Muscle of arm (tissue), 12 donors: Measurements from ENCODE around the gene GPATCH1. TPM values are rescaled to one million over a fixed set of nuclear protein-coding genes. Genes with fewer than 3 reads are reported as not detected.

Source experiments
- DNase-seq: peaks from one replicate; pipeline ENCODE4 v3.0.0-alpha.2; 2013
- polyA plus RNA-seq, 12 donors: library from polyadenylated mRNA; unstranded; fragments of 120-200 nt; gene quantifications; one replicate each; pipeline ENCODE4 v1.2.1, GENCODE V29; 2013; ENCODE audit not compliant: insufficient read length in 12 of 12

Gene GPATCH1
- polyA plus RNA-seq, 12 donors: 6.5 to 12.2 (median 8.2) TPM; not detected in 1

DNA sequence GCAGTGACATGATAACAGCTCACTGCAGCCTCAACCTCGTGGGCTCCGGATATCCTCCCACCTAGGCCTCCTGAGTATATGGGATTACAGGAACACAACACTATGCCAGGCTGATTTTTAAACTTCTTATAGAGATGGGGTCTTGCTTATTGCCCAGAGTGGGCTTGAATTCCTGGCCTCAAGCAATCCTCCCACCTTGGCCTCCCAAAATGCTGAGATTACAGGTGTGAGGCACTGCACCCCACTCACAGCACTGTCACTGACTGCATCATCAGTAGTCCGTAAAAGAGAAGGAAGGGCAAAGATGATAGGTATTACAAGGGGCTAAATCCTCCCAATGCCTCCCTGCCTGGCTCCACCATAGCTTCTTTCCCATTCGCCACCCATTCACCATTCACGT, 20.4 kb upstream of the GPATCH1 start:
- DNase-seq: no peak

- DNase-seq: no peak
Observed at GRCh38 chr19:33062902-33063301, 18.1 kb upstream of the GPATCH1 start.

DNA sequence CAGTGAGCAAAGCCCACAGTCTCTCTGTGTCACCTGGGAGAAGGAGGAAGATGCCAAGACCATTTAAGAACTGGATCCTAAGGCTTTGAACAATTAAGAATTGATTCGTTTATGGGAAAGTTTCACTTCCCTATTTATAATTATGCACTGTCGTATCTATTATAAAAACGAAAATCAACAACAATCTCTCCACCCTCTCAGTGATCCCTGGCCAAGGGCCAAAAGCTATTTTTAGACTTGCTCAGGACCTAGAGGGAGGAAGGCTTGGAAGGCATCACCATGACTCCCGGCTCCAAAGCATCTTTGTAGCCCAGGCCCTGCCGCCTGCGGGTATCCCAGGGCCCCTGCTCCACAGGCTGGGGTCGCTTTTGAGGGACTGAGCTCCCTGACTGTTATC, 17.6 kb upstream of the GPATCH1 start:
- no peak for DNase-seq

DNA sequence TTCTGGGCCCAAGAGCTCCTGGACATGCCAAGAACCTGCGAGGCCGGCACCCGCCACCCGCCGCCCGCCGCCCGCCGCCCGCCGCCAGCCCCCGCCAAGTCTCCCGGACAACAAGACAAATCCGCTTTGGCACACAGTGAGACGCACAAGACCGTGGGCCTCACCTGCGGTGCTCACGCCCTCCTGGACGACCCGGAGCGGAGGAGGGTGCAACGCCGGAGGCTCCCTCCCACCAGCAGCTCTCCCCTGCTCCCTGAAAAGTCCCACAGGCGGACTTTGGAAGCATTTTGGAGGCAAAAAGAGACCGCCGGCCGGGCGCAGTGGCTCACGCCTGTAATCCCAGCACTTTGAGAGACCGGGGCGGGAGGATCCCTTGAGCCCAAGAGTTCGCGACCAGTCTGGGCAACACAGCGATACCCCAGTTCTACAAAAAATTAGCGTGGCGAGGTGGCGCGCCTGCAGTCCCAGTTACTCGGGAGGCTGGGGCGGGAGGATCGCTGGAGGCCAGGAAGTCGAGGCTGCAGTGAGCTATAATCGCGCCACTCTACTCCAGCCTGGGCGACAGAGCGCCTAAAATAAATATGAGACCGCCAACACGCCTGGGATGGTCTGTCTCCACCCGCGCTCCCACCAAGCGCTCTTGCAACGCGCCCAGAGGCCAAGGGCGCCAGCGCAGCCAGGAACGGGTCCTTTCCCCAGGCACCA, 17.1 kb upstream of the GPATCH1 start:
- no peak for DNase-seq

DNA sequence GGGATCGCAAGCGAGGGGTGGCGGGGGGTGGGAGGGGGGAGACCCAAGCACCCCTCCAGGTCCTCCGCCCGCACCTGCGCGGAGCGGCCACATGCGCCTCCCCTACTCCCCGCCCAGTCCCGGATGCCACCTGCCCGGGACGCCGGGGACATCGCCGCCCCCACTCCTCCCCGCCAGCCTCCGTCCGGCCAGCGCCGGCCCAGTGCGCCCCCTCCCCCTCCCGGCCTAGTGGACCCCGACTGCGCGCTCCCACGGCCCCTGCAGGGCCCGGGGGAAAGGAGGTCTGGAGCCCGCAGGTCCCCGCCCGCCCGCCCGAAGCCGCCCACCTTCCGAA, 16.6 kb upstream of the GPATCH1 start:
- no peak for DNase-seq

GRCh38 chr19:33064792-33065550, 16.0 kb upstream of the GPATCH1 start, which contains the start of gene RHPN2:
Gene RHPN2, minus strand, starts transcription at chr19:33064888. Its CDS starts 36 bp downstream, at chr19:33064852.
- DNase-seq: no peak

- DNase-seq: no peak
Observed at GRCh38 chr19:33066543-33066942, 14.4 kb upstream of the GPATCH1 start.

- no peak for DNase-seq
Observed at GRCh38 chr19:33067121-33067520, 13.9 kb upstream of the GPATCH1 start.

- no peak for DNase-seq
Observed at GRCh38 chr19:33071887-33072286, 9.1 kb upstream of the GPATCH1 start.

- DNase-seq: no peak
Observed at GRCh38 chr19:33075519-33075918, 5.5 kb upstream of the GPATCH1 start.

DNA sequence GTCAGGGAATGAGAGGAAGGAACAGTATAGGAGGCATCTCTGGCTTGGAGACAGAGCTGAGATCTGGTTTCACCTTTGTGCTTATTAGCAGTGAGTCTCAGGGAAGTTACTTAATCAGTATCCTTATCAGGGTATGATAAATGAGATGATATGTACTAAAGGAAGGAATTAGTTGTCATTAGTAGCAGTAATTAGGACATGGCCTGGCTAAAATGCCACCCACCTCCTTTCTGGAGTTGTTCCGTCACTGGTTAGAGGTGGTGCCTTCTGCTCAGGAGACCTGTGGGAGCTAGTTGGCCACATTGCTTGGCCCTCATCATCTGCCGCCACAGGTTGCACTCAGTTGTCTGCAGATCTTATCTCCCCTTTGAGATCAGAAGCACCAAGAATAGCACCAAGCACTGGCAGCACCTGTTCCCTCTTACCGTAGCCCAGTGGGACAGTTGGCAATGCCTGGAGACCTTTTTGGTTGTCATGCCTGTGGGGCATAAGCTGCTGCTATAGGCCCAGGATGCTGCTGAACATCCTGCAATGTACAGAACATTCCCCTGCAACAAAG, 4.7 kb downstream of the GPATCH1 start:
- DNase-seq: no peak

DNA sequence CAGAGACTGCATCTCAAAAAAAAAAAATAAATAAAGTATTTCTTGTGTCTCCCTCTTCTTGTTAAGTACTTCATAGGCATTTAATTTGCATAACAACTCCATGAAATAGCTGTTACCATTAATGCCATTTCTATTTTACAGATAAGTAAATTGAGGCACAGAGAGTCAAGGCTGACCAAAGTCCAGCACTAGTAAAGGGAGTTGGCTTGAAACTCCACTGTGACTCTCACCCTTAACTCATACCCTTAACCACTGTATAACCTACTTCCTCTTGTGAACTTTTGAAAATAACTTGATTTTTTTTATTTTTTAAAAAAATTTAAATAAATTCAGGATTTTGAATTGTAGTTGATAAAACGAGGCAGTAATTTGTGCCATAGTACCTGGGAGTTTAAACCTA, 6.0 kb downstream of the GPATCH1 start:
- no peak for DNase-seq

GRCh38 chr19:33089010-33089409, 8.0 kb downstream of the GPATCH1 start:
- no peak for DNase-seq

- no peak for DNase-seq
Observed at GRCh38 chr19:33090179-33090578, 9.2 kb downstream of the GPATCH1 start.

DNA sequence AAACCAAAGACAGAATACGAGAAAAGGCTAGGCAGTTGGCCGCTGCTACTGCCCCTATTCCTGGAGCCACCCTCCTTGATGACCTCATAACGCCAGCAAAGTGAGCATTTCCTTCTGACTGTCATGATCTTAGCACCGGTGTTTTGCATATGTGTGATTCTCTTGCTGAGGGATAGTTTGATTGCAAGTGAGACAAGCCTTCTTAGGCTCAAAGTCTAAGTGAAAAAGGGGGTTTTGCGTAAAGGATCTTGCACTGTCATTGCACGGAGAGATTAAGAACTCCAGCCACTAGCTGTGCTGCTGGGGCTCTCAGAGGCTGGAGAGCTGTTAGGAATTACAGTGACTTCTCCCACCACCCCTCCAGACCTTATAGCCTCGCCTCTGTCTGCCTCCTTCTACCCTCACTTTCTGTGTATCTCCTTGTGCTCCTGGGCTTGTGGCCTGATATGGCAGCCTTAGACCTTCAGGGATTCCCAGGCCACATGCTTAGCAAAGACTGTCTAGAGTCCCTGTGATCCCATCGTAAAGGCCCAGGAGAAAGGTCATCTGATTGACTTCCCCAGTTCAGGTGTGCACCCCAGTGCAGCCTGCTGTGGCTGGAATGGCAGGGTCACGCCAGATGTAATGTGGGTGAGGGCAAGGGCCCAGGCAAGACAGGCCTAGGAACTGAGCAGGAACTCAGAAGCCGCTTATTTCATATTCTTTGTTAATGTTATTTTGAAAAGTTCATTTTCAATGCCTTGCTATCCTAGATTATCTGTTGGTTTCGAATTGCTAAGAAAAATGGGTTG, 12.6 kb downstream of the GPATCH1 start:
- DNase-seq: no peak

DNA sequence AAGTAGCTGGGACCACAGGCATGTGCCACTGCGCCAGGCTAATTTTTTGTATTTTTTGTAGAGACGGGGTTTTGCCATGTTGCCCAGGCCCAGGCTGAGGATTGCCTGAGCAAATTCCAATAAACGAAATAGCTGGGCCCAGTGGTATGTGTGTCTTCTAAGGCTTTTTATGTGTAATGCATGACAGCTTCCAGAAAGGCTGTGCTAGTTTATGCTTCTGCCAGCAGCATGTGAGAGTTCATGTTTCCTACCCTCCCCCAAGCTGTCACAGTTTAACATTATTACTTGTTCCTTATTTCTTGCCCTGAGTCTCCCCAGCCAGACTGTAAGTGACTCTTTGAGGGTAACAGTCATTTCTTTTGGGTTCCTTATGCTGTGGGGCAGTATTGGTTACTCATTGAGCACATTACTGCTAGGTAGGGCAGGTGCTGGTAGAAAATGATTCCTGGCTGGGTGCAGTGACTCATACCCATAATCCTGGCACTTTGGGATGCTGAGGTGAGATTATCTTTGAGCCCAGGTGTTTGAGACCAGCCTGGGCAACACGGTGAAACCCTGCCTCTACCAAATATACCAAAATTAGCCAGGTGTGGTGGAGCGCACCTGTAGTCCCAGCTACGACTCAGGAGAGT, 13.6 kb downstream of the GPATCH1 start:
- no peak for DNase-seq

- no peak for DNase-seq
Observed at GRCh38 chr19:33096005-33096404, 15.0 kb downstream of the GPATCH1 start.

GRCh38 chr19:33098055-33098534, 17.1 kb downstream of the GPATCH1 start:
- DNase-seq: no peak

GRCh38 chr19:33100894-33101644, 20.1 kb downstream of the GPATCH1 start:
- DNase-seq: no peak

GRCh38 chr19:33102893-33103292, 21.9 kb downstream of the GPATCH1 start:
- no peak for DNase-seq

GRCh38 chr19:33108161-33108560, 27.2 kb downstream of the GPATCH1 start:
- DNase-seq: no peak
